ENCODE measurements around the gene MRPL19. TPM values are rescaled to one million over a fixed set of nuclear protein-coding genes. Genes with fewer than 3 reads are reported as not detected.

The MRPL19 gene
- total and polyA plus RNA-seq, 2 of the 13 experiments (the other 11 are each of a cell fraction or from before 2014, with no cell fraction given) = 43.2 to 163 TPM

DNA sequence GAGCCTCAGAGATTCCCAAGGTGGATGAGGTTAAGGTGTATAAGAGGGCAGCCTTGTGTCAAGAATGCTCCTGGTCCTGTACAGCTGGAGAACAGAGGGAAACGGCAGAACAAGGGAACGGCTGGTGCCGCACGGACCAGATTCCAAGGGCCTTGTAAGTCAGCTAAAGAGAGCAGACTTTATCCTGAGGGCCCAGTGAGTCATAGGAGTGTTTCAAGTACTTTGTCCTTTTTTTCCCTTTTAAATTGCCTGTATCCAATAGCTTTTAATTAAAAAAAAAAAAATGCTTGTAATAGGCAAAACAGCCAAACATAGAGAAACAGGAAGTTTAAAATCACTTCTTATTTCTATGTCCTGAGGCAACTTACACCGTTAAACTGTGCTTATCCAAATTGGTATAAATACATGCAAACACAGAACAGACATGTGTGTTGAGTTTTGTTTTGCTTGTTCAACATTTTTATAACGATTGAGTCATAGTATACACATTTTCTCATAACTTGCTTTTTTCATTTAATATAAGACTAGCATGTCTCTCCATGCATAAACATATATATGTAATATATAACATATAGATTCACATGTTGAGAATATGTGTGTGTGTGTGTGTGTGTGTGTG, 43.8 kb upstream of the MRPL19 start (continued):
- TF ChIP-seq, protein P1, sequence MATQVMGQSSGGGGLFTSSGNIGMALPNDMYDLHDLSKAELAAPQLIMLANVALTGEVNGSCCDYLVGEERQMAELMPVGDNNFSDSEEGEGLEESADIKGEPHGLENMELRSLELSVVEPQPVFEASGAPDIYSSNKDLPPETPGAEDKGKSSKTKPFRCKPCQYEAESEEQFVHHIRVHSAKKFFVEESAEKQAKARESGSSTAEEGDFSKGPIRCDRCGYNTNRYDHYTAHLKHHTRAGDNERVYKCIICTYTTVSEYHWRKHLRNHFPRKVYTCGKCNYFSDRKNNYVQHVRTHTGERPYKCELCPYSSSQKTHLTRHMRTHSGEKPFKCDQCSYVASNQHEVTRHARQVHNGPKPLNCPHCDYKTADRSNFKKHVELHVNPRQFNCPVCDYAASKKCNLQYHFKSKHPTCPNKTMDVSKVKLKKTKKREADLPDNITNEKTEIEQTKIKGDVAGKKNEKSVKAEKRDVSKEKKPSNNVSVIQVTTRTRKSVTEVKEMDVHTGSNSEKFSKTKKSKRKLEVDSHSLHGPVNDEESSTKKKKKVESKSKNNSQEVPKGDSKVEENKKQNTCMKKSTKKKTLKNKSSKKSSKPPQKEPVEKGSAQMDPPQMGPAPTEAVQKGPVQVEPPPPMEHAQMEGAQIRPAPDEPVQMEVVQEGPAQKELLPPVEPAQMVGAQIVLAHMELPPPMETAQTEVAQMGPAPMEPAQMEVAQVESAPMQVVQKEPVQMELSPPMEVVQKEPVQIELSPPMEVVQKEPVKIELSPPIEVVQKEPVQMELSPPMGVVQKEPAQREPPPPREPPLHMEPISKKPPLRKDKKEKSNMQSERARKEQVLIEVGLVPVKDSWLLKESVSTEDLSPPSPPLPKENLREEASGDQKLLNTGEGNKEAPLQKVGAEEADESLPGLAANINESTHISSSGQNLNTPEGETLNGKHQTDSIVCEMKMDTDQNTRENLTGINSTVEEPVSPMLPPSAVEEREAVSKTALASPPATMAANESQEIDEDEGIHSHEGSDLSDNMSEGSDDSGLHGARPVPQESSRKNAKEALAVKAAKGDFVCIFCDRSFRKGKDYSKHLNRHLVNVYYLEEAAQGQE (IDR thresholded peaks at IDR 0.05; ENCODE audit: borderline replicate concordance in 1 of 2, low read depth in 1 of 2, low read length in 2 of 2) = no peak
- no peak for TF ChIP-seq TRIM24 (CRISPR knock-in tag; IDR thresholded peaks at IDR 0.05)
- no peak for TF ChIP-seq ZNF207 (IDR thresholded peaks at IDR 0.05; ENCODE audit: borderline replicate concordance)
- TF ChIP-seq KLF13 (CRISPR knock-in tag; IDR thresholded peaks at IDR 0.05) = no peak

DNA sequence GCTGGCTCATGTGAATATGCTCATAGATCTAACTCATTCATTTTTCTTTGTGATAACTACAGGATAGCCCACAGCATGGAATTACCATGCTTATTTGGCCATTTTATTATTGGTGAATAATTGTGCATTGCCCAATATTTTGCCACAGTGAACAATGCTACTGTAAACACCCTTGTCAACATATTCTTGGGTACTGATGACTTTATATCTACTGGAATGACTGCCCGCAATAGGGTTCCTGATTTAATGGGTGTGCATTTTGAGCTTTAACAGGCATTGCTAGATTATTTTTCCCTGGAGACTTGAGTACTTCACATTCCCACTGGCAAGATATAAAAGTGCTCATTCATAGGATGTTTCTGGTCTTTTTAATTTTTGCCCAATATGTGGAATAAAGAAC, 43.1 kb upstream of the MRPL19 start:
- Histone ChIP-seq H2AFZ (ENCODE audit: low read length) (no peak overlapping the region), H4K20me1 (ENCODE audit: insufficient read depth, low read length) (no peaks in the 10 kb centered on the region), H3K27ac (ENCODE audit: extremely low read length, insufficient read depth, low read length) (no peak overlapping the region), H3K4me1 (ENCODE audit: insufficient read depth, low read length) (peaks cover 45% of the 10 kb centered on the region), H3K27me3 (ENCODE audit: control insufficient read depth in 1 of 2, insufficient read depth in 2 of 2, low read length in 2 of 2) (no peaks in the 10 kb centered on the region; a peak in 1 of 5 replicates), H3K9me3 (ENCODE audit: low read length) (no peaks in the 10 kb centered on the region), H3K79me2 (ENCODE audit: insufficient read depth, low read length) (no peaks in the 10 kb centered on the region), H3K9ac (ENCODE audit: insufficient read depth, low read depth, low read length) (no peak overlapping the region), H3K4me2 (ENCODE audit: low read depth, low read length) (no peak overlapping the region), H3K4me3 (replicated peaks in 1 of 3; ENCODE audit: insufficient read depth in 1 of 3, low read depth in 2 of 3, low read length in 3 of 3) (no peak overlapping the region), H3K36me3 (replicated peaks in 1 of 2; ENCODE audit: control insufficient read depth in 1 of 2, insufficient read depth in 2 of 2, low read length in 2 of 2) (no peaks in the 10 kb centered on the region)
- WGBS (ENCODE audit: low lambda C conversion rate) = 100% methylated on average over 1 of the region's 1 CpG
- no peak for FAIRE-seq
- in situ Hi-C loops (cut with HindIII; ENCODE audit: extremely low pct_ligation_motif_present, low pct_unique_long_range_greater_than_20kb) = loop anchor here (10.0 to 25.0 kb wide), 2 partner anchors 49 to 541 kb away; no protein-coding TSS in a partner anchor
- intact Hi-C loops (cut with micrococcal nuclease; ENCODE audit: unreplicated experiment) = no loop called here
- DNase-seq (ENCODE audit: low spot score) = no peak
- BruUV-seq (replicated peaks) = no TSS peak
- TF ChIP-seq CEBPB (IDR thresholded peaks at IDR 0.05; ENCODE audit: borderline replicate concordance, low read depth, low read length) = 0 out of 2 replicates have a peak, but pooled peaks have one; percentile 4
- TF ChIP-seq ZNF496 (CRISPR knock-in tag; IDR thresholded peaks at IDR 0.05; ENCODE audit: insufficient replicate concordance) = no peak
- no peak for TF ChIP-seq ZNF564 (CRISPR knock-in tag; IDR thresholded peaks at IDR 0.05)
- no peak for TF ChIP-seq IRX3 (CRISPR knock-in tag; IDR thresholded peaks at IDR 0.05; ENCODE audit: borderline replicate concordance, low read depth)
- TF ChIP-seq ZNF556 (CRISPR knock-in tag; IDR thresholded peaks at IDR 0.05; ENCODE audit: borderline replicate concordance) = no peak
- ChIA-PET CTCF (ENCODE audit: low intra/inter-chr PET ratio, low total read pairs) (no interaction called here), POLR2A (interaction anchor here (1.2 to 1.4 kb wide), 2 partner anchors 32 to 80 kb away, joined by 3 read pairs; no protein-coding TSS in a partner anchor)
- no peak for ATAC-seq

Data from HepG2 (cell line).